ENCODE measurements around the gene AP3D1. TPM values are rescaled to one million over a fixed set of nuclear protein-coding genes. Genes with fewer than 3 reads are reported as not detected.

Gene AP3D1
- total and polyA plus RNA-seq, 9 of the 15 experiments (the other 6 are each of a cell fraction or from before 2014, with no cell fraction given): 1.2 to 86.1 (median 35.9) TPM

DNA sequence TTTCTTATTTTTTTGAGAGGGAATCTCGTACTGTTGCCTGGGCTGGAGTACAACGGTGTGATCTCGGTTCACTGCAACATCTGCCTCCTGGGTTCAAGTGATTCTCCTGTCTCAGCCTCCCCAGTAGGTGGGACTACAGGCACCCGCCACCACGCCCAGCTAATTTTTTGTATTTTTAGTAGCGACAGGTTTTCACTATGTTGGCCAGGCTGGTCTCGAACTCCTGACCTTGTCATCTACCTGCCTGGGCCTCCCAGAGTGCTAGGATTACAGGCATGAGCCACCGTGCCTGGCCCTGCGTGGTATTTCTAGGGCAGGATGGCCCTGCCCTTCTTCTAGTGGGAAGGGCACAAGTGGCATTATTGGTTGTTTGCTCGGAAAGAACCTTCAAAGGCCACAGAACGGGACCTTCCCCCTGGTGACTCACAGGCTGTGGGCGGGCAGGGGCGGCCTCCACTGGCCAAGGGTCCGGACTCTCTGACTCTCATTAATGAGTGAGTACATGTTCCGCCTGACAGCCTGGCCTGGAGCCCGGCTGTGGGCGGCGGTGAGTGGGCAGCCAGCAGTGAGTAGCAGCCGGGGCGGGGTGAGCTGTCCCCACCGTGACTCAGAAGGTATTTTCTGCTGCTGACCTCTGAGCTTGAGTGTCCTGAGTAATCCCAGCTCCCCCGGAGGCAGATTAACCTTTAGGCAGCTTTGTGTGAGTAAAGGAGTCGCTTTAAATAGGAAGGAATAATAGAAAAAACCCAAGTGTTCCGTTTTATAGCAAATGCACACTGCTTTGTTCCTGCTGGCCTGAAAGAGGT lies 17.5 kb upstream of the AP3D1 start (continued):
- TF ChIP-seq FOS (IDR thresholded peaks at IDR 0.05; ENCODE audit: extremely low read depth, insufficient read length): peak; percentile 50
- peak; percentile 82 for TF ChIP-seq MYC (IDR thresholded peaks at IDR 0.05; ENCODE audit: low read depth, low read length)
- TF ChIP-seq MYC (CRISPR knock-in tag; IDR thresholded peaks at IDR 0.05; ENCODE audit: borderline replicate concordance, low read depth): no peak
- TF ChIP-seq HNRNPK (IDR thresholded peaks at IDR 0.05; ENCODE audit: low read depth, low read length, poor library complexity, severe bottlenecking): no peak
- TF ChIP-seq, protein P1, sequence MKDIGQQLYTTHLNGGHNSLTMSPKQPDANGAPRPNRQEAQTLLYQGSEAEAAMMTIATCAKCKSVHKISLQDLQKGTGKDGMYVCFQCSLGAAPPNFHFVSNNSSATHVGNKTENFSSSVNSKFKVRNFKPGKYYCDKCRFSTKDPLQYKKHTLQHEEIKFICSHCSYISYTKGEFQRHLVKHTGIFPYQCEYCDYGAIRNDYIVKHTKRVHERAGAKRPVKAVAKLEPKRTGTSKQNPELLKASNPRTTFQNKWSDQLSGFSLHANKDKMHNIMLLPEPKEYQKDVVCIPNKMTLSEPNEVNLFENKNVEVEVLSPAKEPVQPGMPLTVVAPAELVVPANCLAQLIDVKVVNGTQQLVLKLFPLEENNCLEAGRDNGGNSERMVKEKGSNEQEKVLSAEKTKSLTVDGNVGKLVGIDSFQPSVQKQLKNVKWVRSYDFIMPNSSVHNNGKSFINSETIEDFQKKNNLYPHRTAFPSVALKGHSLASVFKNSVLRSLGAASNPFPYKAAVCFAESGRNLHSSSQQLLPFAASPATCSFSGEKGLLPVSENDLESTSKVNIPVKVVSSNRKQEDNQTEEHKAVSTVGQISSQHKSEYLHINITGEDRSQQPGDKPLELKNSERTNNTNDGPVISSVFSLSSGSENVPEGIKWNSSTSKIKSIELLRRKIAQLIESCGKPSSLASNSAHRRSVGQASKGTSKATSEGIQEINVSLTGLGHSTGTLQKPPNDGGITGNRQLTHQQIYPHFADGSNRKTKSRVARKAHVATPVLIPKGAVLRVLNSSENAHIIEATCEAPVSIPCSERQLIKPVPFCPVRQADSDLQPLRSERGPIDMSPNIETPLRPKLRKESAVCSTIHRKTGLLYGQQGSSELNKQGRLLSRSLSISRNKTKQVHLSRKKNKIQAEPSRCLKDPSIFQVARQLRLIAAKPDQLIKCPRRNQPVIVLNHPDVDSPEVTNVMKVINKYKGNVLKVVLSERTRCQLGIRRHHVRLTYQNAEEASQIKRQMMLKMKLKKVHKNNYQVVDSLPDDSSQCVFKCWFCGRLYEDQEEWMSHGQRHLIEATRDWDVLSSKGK (CRISPR knock-in tag; IDR thresholded peaks at IDR 0.05): no peak
- TF ChIP-seq, protein P2, sequence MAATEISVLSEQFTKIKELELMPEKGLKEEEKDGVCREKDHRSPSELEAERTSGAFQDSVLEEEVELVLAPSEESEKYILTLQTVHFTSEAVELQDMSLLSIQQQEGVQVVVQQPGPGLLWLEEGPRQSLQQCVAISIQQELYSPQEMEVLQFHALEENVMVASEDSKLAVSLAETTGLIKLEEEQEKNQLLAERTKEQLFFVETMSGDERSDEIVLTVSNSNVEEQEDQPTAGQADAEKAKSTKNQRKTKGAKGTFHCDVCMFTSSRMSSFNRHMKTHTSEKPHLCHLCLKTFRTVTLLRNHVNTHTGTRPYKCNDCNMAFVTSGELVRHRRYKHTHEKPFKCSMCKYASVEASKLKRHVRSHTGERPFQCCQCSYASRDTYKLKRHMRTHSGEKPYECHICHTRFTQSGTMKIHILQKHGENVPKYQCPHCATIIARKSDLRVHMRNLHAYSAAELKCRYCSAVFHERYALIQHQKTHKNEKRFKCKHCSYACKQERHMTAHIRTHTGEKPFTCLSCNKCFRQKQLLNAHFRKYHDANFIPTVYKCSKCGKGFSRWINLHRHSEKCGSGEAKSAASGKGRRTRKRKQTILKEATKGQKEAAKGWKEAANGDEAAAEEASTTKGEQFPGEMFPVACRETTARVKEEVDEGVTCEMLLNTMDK (IDR thresholded peaks at IDR 0.05; ENCODE audit: borderline replicate concordance, insufficient read depth, low read depth, low read length, poor library complexity, severe bottlenecking): no peak
- TF ChIP-seq ZNF263 (CRISPR knock-in tag; IDR thresholded peaks at IDR 0.05; ENCODE audit: borderline replicate concordance): no peak; the same call in 1 of the 2 replicates
- TF ChIP-seq ZNF830 (CRISPR knock-in tag; IDR thresholded peaks at IDR 0.05): no peak
- TF ChIP-seq SREBF2 (CRISPR knock-in tag; IDR thresholded peaks at IDR 0.05): no peak
- TF ChIP-seq, protein P3, sequence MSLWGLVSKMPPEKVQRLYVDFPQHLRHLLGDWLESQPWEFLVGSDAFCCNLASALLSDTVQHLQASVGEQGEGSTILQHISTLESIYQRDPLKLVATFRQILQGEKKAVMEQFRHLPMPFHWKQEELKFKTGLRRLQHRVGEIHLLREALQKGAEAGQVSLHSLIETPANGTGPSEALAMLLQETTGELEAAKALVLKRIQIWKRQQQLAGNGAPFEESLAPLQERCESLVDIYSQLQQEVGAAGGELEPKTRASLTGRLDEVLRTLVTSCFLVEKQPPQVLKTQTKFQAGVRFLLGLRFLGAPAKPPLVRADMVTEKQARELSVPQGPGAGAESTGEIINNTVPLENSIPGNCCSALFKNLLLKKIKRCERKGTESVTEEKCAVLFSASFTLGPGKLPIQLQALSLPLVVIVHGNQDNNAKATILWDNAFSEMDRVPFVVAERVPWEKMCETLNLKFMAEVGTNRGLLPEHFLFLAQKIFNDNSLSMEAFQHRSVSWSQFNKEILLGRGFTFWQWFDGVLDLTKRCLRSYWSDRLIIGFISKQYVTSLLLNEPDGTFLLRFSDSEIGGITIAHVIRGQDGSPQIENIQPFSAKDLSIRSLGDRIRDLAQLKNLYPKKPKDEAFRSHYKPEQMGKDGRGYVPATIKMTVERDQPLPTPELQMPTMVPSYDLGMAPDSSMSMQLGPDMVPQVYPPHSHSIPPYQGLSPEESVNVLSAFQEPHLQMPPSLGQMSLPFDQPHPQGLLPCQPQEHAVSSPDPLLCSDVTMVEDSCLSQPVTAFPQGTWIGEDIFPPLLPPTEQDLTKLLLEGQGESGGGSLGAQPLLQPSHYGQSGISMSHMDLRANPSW (CRISPR knock-in tag; IDR thresholded peaks at IDR 0.05): no peak
- no peak for TF ChIP-seq TFAM (CRISPR knock-in tag; conservative IDR thresholded peaks at IDR 0.05)
- TF ChIP-seq POLR3A (IDR thresholded peaks at IDR 0.05; ENCODE audit: borderline replicate concordance, extremely low read depth, insufficient read depth, insufficient read length): no peak
- TF ChIP-seq ILK (tag; IDR thresholded peaks at IDR 0.05; ENCODE audit: borderline replicate concordance, low read depth): no peak
- TF ChIP-seq CEBPB (tag; IDR thresholded peaks at IDR 0.05): no peak
- no peak for TF ChIP-seq U2AF1 (optimal IDR thresholded peaks at IDR 0.05; ENCODE audit: low read depth, low read length)
- peak; percentile 92 for TF ChIP-seq NFIC (IDR thresholded peaks at IDR 0.05)
- TF ChIP-seq GABPB2 (CRISPR knock-in tag; conservative IDR thresholded peaks at IDR 0.05): no peak
- no peak for TF ChIP-seq DIDO1 (tag; IDR thresholded peaks at IDR 0.05; ENCODE audit: low read depth)
